ENCODE measurements around the gene BRF1.

- TF ChIP-seq CTCF (IDR thresholded peaks at IDR 0.05; ENCODE audit: low read depth, low read length, poor library complexity, severe bottlenecking) (no peak), EZH2phosphoT487 (IDR thresholded peaks at IDR 0.05; ENCODE audit: borderline replicate concordance, low read length) (no peak)
Measured at GRCh38 chr14:105181549-105182295, 119.1 kb downstream of the BRF1 start.

Data from DOHH2 (cell line).